AG09319 (cell line): ENCODE measurements around the gene ABCF1.

Experiments
- DNase-seq: peaks from one replicate; pipeline ENCODE4 v3.0.0-alpha.2; 2010; ENCODE audit warnings: low read depth; ENCODE audit errors: extremely low read depth
- TF ChIP-seq, protein P1 (sequence below): IDR thresholded peaks from 2 replicates; pipeline ENCODE4 v1.5.1; 2011; ENCODE audit warnings: low read depth, mild to moderate bottlenecking, inconsistent platforms, low read length, moderate library complexity

Gene ABCF1

DNA sequence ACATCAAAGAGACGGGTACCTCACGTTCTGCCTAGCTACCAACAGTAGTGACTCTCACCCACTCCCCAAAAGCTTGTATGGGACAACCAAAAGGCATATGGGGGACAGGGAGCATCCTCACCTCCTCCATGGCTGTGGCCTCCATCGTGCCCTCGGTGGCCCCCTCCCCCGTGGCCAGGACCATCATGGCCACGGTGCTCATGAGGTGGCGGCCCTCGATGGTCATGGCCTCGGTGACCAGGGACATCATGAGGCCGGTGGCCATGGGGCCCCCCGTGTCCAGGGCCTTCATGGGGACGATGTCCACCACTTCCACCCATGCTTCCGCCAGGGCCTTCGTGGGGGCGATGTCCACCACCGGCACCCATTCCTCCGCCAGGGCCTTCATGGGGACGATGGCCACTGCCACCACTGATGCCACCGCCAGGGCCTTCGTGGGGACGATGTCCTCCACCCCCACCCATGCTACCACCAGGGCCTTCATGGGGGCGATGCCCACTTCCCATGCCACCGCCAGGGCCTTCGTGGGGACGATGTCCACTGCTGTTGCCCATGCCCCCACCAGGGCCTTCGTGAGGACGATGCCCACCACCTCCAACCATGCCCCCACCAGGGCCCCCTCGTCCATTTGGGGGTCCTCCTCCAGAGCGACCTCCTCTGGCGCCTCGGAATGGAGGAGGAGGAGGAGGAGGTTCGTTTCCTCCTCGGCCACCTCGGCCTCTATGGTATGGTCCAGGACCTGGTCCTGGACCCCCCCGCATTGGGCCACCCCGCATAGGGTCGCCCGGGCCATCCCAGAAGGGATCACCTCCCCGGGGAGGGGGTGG lies 30.8 kb downstream of the ABCF1 start:
- TF ChIP-seq, protein P1, sequence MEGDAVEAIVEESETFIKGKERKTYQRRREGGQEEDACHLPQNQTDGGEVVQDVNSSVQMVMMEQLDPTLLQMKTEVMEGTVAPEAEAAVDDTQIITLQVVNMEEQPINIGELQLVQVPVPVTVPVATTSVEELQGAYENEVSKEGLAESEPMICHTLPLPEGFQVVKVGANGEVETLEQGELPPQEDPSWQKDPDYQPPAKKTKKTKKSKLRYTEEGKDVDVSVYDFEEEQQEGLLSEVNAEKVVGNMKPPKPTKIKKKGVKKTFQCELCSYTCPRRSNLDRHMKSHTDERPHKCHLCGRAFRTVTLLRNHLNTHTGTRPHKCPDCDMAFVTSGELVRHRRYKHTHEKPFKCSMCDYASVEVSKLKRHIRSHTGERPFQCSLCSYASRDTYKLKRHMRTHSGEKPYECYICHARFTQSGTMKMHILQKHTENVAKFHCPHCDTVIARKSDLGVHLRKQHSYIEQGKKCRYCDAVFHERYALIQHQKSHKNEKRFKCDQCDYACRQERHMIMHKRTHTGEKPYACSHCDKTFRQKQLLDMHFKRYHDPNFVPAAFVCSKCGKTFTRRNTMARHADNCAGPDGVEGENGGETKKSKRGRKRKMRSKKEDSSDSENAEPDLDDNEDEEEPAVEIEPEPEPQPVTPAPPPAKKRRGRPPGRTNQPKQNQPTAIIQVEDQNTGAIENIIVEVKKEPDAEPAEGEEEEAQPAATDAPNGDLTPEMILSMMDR = no peak
- no peak for DNase-seq

DNA sequence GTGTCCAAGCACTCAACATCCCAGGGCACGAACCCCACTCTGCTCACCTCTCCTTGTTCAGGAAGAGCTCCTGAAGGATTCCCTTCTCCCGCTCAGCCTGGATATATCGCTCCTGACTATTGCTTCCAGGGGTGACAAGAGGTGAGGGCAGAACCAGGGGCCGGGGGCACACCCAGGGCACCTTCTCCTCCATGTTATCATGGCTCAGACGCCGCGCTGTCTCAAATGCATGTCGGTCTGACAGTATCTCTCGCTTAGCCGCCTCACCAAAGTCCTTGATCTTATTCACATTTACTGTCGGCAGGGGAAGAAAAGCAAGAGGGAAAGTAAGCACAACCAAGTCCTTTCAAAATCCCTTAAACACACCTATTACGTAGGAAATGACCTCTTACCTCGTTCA lies 32.7 kb downstream of the ABCF1 start:
- DNase-seq = no peak
- TF ChIP-seq, protein P1 = no peak

DNA sequence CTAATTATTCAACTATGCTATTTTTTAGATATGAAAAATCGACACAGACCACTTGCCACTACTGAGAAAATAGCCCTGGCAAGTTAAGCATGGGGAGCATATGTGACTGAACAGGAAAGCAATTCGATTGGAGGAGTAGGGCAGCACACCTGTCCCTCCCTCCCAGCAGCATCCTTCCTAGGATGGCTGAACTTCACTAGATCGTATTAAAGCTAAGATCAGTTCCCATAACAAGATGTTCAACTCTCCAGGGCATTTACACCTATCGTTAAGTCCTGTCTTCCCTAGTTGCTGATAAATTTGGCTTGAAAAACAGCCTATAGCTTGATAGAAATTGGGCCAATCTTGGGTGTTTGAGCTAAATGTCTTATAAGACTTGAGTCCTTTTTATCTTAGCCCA lies 38.8 kb downstream of the ABCF1 start:
- TF ChIP-seq, protein P1 = no peak
- DNase-seq = no peak

DNA sequence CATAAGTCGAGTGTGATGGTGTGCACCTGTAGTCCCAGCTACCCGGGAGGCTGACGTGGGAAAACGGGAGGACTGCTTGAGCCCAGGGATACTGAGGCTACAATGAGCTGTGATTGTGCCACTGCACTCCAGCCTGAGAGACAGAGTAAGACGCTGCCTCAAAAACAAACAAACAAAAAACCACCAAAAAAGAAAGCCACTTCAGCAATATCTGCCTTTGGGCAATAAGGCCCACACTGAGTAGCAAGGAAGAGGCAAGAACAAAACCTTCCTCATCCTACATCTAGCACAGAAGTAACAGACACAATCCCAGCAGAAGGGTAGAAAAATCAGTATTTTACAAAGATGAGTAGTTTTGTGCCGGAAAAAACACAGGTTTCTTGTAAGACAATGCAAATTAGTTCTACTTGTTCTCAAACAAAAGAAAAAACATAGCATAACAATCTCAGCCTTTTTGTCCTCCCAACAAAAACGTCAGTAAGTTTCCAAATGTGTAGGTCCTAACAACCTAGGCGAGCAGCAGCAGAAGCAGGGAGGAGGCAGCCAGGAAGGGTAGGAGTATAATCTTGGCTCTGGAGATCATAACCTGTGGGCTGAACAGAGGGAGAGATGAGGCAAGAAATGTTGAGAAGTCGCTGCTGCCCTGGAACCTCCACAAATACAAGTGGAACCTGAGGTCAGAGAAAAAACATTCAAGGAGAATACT lies 40.1 kb downstream of the ABCF1 start:
- TF ChIP-seq, protein P1 = no peak
- DNase-seq = no peak

DNA sequence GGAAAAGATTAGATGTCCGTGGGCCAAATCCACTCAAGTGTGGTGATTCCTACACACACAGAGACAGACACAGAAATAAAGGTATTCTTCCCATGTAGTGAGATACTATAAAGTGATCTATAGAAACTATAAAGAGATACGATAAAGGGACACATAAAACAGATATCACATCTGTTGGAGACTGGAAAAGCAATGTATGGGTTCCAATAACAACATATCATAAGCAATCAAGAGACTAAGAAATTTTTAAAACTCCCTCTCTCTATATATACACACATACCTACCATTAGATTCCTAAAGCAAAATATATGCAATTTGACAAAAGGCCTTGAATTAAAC lies 40.6 kb downstream of the ABCF1 start:
- DNase-seq = no peak
- TF ChIP-seq, protein P1 = no peak

DNA sequence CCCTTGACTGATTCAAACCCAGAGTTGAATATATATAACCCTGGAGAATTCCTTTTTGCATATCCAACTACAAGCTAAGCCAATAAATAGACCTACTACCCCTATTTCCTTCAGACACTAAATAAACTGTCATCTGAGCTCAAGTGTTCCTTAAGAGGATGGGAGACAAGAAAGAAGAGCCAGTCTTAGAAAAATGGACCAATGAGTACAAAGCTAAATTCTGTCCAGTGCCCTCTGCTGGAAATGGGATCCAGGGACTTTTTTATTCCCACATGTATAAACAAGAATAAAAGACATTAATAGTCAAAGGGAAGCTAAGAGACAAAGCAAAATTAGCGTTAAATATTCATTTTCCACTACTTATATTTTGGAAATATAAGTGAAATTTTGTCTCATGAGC lies 41.0 kb downstream of the ABCF1 start:
- TF ChIP-seq, protein P1 = peak; percentile 43
- DNase-seq = no peak

DNA sequence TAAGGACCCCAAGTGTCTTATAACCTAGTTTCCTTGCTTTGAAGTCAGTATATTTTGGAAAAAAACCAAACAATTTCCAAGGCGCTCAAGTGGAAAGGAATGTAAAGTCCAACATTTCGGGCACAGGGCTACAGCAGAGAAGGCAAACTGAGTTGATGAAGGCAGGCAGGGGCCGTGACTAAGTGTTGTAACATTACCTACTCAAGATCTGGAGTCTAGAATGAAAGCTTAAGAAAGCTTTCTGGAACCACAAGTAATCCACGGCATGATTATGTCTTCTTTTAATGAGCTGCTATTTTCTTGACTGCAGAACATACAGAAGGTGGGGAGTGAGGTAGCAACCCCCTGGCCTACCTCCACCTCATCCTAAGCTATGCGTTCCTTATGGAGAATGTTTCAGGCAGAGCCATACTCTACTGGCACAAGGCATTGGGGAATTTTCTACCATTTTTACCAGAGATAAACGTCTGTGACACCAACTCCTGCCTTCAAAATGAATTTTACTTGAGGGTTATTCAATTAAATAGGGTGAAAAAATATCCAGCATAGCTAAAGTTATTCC lies 41.5 kb downstream of the ABCF1 start:
- no peak for DNase-seq
- TF ChIP-seq, protein P1 = no peak
